Thyroid gland (tissue), 4 donors: ENCODE results near the gene PCNX1. TPM values are rescaled to one million over a fixed set of nuclear protein-coding genes. Genes with fewer than 3 reads are reported as not detected.
"Not testable (repeated sequence)": the region's sequence is repeated elsewhere in the genome, so short reads cannot be mapped to it uniquely, and the experiment has no call there.

Experiments
- DNase-seq, 2 donors: peaks; one replicate each; pipeline ENCODE4 v3.0.0-alpha.2; 2019
- H3K27ac ChIP-seq, 3 donors: fragments of 200-600 bp; sonication (generic); 1 replicate in 2 of 3; 2 replicates in 1 of 3; pipeline ENCODE4 v1.5.1; 2016 to 2019; ENCODE audit warnings: mild to moderate bottlenecking in 1 of 3, moderate library complexity in 1 of 3
- H3K27me3 ChIP-seq: fragments of 200-600 bp; sonication (generic); one replicate; pipeline ENCODE4 v1.5.1; 2019
- H3K36me3 ChIP-seq, 2 donors: fragments of 200-600 bp; sonication (generic); one replicate each; pipeline ENCODE4 v1.5.1; 2016 to 2019
- H3K4me1 ChIP-seq, 2 donors: fragments of 200-600 bp; sonication (generic); one replicate each; pipeline ENCODE4 v1.5.1; 2017 to 2019
- H3K4me3 ChIP-seq, 3 donors: fragments of 200-600 bp; sonication (generic); replicated peaks in 1 of 3; 1 replicate in 2 of 3; 2 replicates in 1 of 3; pipeline ENCODE4 v1.5.1; 2016; ENCODE audit warnings: mild to moderate bottlenecking in 1 of 3
- H3K9me3 ChIP-seq: fragments of 200-600 bp; sonication (generic); one replicate; pipeline ENCODE4 v1.5.1; 2017
- CTCF ChIP-seq, 6 experiments: fragments of 200-600 bp in 3 of 6; fragments of 450-650 bp in 3 of 6; sonication (generic) in 3 of 6; IDR thresholded peaks; one replicate each; pipeline ENCODE4 v1.5.1; 2016 to 2019; ENCODE audit warnings: antibody characterized with exemption in 6 of 6, mild to moderate bottlenecking in 2 of 6, inconsistent platforms in 1 of 6, moderate library complexity in 1 of 6
- POLR2A ChIP-seq, 2 donors: fragments of 450-650 bp; IDR thresholded peaks; one replicate each; pipeline ENCODE4 v1.6.1; 2017; ENCODE audit warnings: antibody characterized with exemption in 2 of 2, mild to moderate bottlenecking in 2 of 2, moderate library complexity in 1 of 2
- WGBS, 2 donors: methylation state at CpG; one replicate each; pipeline ENCODE4 v1.1.5; 2017; 5-methylcytosine and 5-hydroxymethylcytosine counted together
- intact Hi-C: fragments of 100-400 bp; cut with DNase I; formaldehyde crosslinking; loops from one replicate; pipeline ENCODE4 v1.15.1; 2023
- total RNA-seq, 4 donors: library from RNA; depleted of rRNA; stranded (reverse); fragments of >200 nt; gene quantifications; one replicate each; pipeline ENCODE4 v1.2.3, GENCODE V29; 2016

Gene PCNX1
- total RNA-seq, 4 donors from 2014 or later, result 43.8 to 78.5 (median 69.7) TPM

- Histone ChIP-seq H3K36me3 (no peaks in the 10 kb centered on the region), H3K4me3 (no peak overlapping the region), H3K9me3 (no peaks in the 10 kb centered on the region), H3K27me3 (no peaks in the 10 kb centered on the region), H3K4me1 (no peaks in the 10 kb centered on the region), H3K27ac (no peak overlapping the region)
- 85 to 92% methylated on average over 3 of the region's 3 CpGs for WGBS, 2 donors
- intact Hi-C loops, result no loop called here
- DNase-seq, result no peak
- TF ChIP-seq CTCF (IDR thresholded peaks at IDR 0.05), result no peak
- no peak for TF ChIP-seq POLR2A (IDR thresholded peaks at IDR 0.05)
Measured at GRCh38 chr14:71142375-71143038, 235.2 kb downstream of the PCNX1 start.

- TF ChIP-seq POLR2A (IDR thresholded peaks at IDR 0.05) (no peak), CTCF (IDR thresholded peaks at IDR 0.05) (no peak)
- Histone ChIP-seq H3K36me3 (no peaks in the 10 kb centered on the region), H3K9me3 (no peaks in the 10 kb centered on the region), H3K27ac (no peak overlapping the region), H3K27me3 (no peaks in the 10 kb centered on the region), H3K4me1 (no peaks in the 10 kb centered on the region), H3K4me3 (no peak overlapping the region)
- no peak for DNase-seq
- intact Hi-C loops, result no loop called here
- 75 to 78% methylated on average over 9 of the region's 9 CpGs for WGBS, 2 donors
Measured at GRCh38 chr14:71143381-71144290, 236.4 kb downstream of the PCNX1 start.

- H3K4me3 ChIP-seq, H3K36me3 ChIP-seq, H3K9me3 ChIP-seq, intact Hi-C loops, H3K4me1 ChIP-seq, H3K27ac ChIP-seq, DNase-seq, H3K27me3 ChIP-seq: not testable (repeated sequence)
- 87 to 92% methylated on average over 6 of the region's 7 CpGs for WGBS, 2 donors
Measured at GRCh38 chr14:71147335-71147734, 240.1 kb downstream of the PCNX1 start.

- H3K9me3 ChIP-seq, result no peaks in the 10 kb centered on the region
- no peak for TF ChIP-seq CTCF (IDR thresholded peaks at IDR 0.05)
- no peak for TF ChIP-seq POLR2A (IDR thresholded peaks at IDR 0.05)
- H3K27me3 ChIP-seq, result no peaks in the 10 kb centered on the region
- no peaks in the 10 kb centered on the region for H3K36me3 ChIP-seq
- intact Hi-C loops, result no loop called here
- no peak for DNase-seq
- H3K4me3 ChIP-seq, result no peak overlapping the region
- WGBS, 2 donors, result 86% methylated on average over 3 of the region's 3 CpGs
- no peak overlapping the region for H3K27ac ChIP-seq
- no peaks in the 10 kb centered on the region for H3K4me1 ChIP-seq
Measured at GRCh38 chr14:71148627-71149026, 241.4 kb downstream of the PCNX1 start.

- TF ChIP-seq POLR2A (IDR thresholded peaks at IDR 0.05) (no peak), CTCF (IDR thresholded peaks at IDR 0.05) (no peak)
Measured at GRCh38 chr14:71150737-71151136, 243.5 kb downstream of the PCNX1 start.

More at GRCh38 chr14:71150737-71151136, 243.5 kb downstream of the PCNX1 start:
- WGBS, 2 donors, result 29 to 81% methylated on average over 5 of the region's 5 CpGs
- H3K36me3 ChIP-seq, result no peaks in the 10 kb centered on the region
- no peaks in the 10 kb centered on the region for H3K4me1 ChIP-seq
- no peak for DNase-seq
- no peaks in the 10 kb centered on the region for H3K27me3 ChIP-seq
- no peak overlapping the region for H3K27ac ChIP-seq
- intact Hi-C loops, result no loop called here
- no peak overlapping the region for H3K4me3 ChIP-seq
- no peaks in the 10 kb centered on the region for H3K9me3 ChIP-seq
